ENCODE measurements around the gene ACTN4.

GRCh38 chr19:38769635-38770211, 122.3 kb downstream of the ACTN4 start:
- TF ChIP-seq CTCF (IDR thresholded peaks at IDR 0.05; ENCODE audit: low read depth, low read length): no peak
- no peak for TF ChIP-seq EZH2phosphoT487 (IDR thresholded peaks at IDR 0.05; ENCODE audit: low read depth)

Data from OCI-LY3 (cell line).